ENCODE data around the gene PGA5.
"Not testable (repeated sequence)": the region's sequence is repeated elsewhere in the genome, so short reads cannot be mapped to it uniquely, and the experiment has no call there.

- not testable (repeated sequence) for TF ChIP-seq CTCF (IDR thresholded peaks at IDR 0.05; ENCODE audit: insufficient read depth, low read length, poor library complexity, severe bottlenecking); EZH2phosphoT487 (conservative IDR thresholded peaks at IDR 0.05; ENCODE audit: low read length)
These were observed 30.3 kb upstream of the PGA5 start for GRCh38 chr11:61210629-61211028.

All from SU-DHL-6 (cell line).